Tibial nerve (tissue), 4 donors: ENCODE results near the gene GRID1. TPM values are rescaled to one million over a fixed set of nuclear protein-coding genes. Genes with fewer than 3 reads are reported as not detected.
"Not testable (repeated sequence)": the region's sequence is repeated elsewhere in the genome, so short reads cannot be mapped to it uniquely, and the experiment has no call there.

Source experiments
- DNase-seq, 2 donors: peaks; one replicate each; pipeline ENCODE4 v3.0.0-alpha.2; 2019; ENCODE audit warnings: low spot score in 2 of 2
- H3K27ac ChIP-seq, 4 donors: fragments of 200-600 bp; sonication (generic) in 3 of 4; one replicate each; pipeline ENCODE4 v1.5.1; 2017 to 2019; ENCODE audit warnings: mild to moderate bottlenecking in 1 of 4
- H3K27me3 ChIP-seq, 2 donors: fragments of 200-600 bp; sonication (generic) in 1 of 2; one replicate each; pipeline versions ENCODE4 v1.5.1 to v1.6.0; 2017 to 2019
- H3K36me3 ChIP-seq, 3 donors: fragments of 200-600 bp; sonication (generic); one replicate each; pipeline ENCODE4 v1.5.1; 2018 to 2019
- H3K4me1 ChIP-seq, 4 donors: fragments of 200-600 bp; sonication (generic) in 3 of 4; one replicate each; pipeline ENCODE4 v1.5.1; 2017 to 2019
- H3K4me3 ChIP-seq, 4 donors: fragments of 200-600 bp; sonication (generic) in 3 of 4; one replicate each; pipeline ENCODE4 v1.5.1; 2017 to 2019; ENCODE audit warnings: mild to moderate bottlenecking in 1 of 4, moderate library complexity in 1 of 4
- H3K9me3 ChIP-seq, 4 donors: fragments of 200-600 bp; sonication (generic) in 3 of 4; one replicate each; pipeline ENCODE4 v1.5.1; 2017 to 2019
- CTCF ChIP-seq, 5 experiments: fragments of 200-600 bp in 3 of 5; fragments of 450-650 bp in 2 of 5; sonication (generic) in 3 of 5; IDR thresholded peaks; one replicate each; pipeline ENCODE4 v1.5.1; 2016 to 2019; ENCODE audit warnings: antibody characterized with exemption in 5 of 5, mild to moderate bottlenecking in 3 of 5, moderate library complexity in 2 of 5
- EP300 ChIP-seq, 2 donors: sonication (generic); formaldehyde crosslinking; IDR thresholded peaks; one replicate each; pipeline ENCODE4 v1.6.1; 2017; ENCODE audit warnings: antibody characterized with exemption in 2 of 2, mild to moderate bottlenecking in 1 of 2
- POLR2A ChIP-seq, 2 donors: fragments of 450-650 bp; IDR thresholded peaks; one replicate each; pipeline ENCODE4 v1.6.1; 2017; ENCODE audit warnings: antibody characterized with exemption in 2 of 2, mild to moderate bottlenecking in 2 of 2, moderate library complexity in 2 of 2
- WGBS, 2 donors: methylation state at CpG; one replicate each; pipeline ENCODE4 v1.1.5; 2018; 5-methylcytosine and 5-hydroxymethylcytosine counted together
- total RNA-seq, 4 donors: library from RNA; depleted of rRNA; stranded (reverse); fragments of >200 nt; gene quantifications; one replicate each; pipeline ENCODE4 v1.1.0, GENCODE V29; 2016

The GRID1 gene
- total RNA-seq, 4 donors from 2014 or later, result 7.7 to 16.3 (median 10.5) TPM

GRCh38 chr10:86177537-86178155 is 188.9 kb downstream of the GRID1 start:
- WGBS, 2 donors, result 65 to 67% methylated on average over 11 of the region's 11 CpGs
- Histone ChIP-seq H3K27me3 (no peaks in the 10 kb centered on the region), H3K4me1 (peaks cover 0 to 10% (median 0%) of the 10 kb centered on the region in 4 donors), H3K36me3 (no peaks in the 10 kb centered on the region), H3K9me3 (no peaks in the 10 kb centered on the region), H3K27ac (no peak overlapping the region), H3K4me3 (no peak overlapping the region)
- TF ChIP-seq CTCF (IDR thresholded peaks at IDR 0.05), result no peak
- no peak for TF ChIP-seq EP300 (IDR thresholded peaks at IDR 0.05)
- TF ChIP-seq POLR2A (IDR thresholded peaks at IDR 0.05), result no peak
- no peak for DNase-seq

GRCh38 chr10:86176850-86177536 is 189.6 kb downstream of the GRID1 start:
- H3K27ac ChIP-seq, result no peak overlapping the region
- no peaks in the 10 kb centered on the region for H3K27me3 ChIP-seq
- no peak for TF ChIP-seq POLR2A (IDR thresholded peaks at IDR 0.05)
- TF ChIP-seq EP300 (IDR thresholded peaks at IDR 0.05), result no peak
- TF ChIP-seq CTCF (IDR thresholded peaks at IDR 0.05), result no peak
- no peak for DNase-seq
- 59 to 60% methylated on average over 10 of the region's 10 CpGs for WGBS, 2 donors
- no peaks in the 10 kb centered on the region for H3K9me3 ChIP-seq
- no peaks in the 10 kb centered on the region for H3K36me3 ChIP-seq
- H3K4me3 ChIP-seq, result no peak overlapping the region
- H3K4me1 ChIP-seq, result peaks cover 0 to 10% (median 0%) of the 10 kb centered on the region in 4 donors

- H3K4me1 ChIP-seq, H3K4me3 ChIP-seq, DNase-seq, H3K27ac ChIP-seq, H3K9me3 ChIP-seq, H3K27me3 ChIP-seq, H3K36me3 ChIP-seq: not testable (repeated sequence)
- WGBS, 2 donors, result 96 to 98% methylated on average over 10 of the region's 10 CpGs
Measured at GRCh38 chr10:86175476-86175875, 191.1 kb downstream of the GRID1 start.

- Histone ChIP-seq H3K36me3 (no peaks in the 10 kb centered on the region), H3K27me3 (no peaks in the 10 kb centered on the region), H3K9me3 (no peaks in the 10 kb centered on the region), H3K4me1 (no peaks in the 10 kb centered on the region), H3K27ac (no peak overlapping the region), H3K4me3 (no peak overlapping the region)
- 82 to 83% methylated on average over 3 of the region's 3 CpGs for WGBS, 2 donors
- TF ChIP-seq EP300 (IDR thresholded peaks at IDR 0.05), result no peak
- TF ChIP-seq POLR2A (IDR thresholded peaks at IDR 0.05), result no peak
- TF ChIP-seq CTCF (IDR thresholded peaks at IDR 0.05), result no peak
- DNase-seq, result no peak
Measured at GRCh38 chr10:86172301-86172700, 194.3 kb downstream of the GRID1 start.

DNA sequence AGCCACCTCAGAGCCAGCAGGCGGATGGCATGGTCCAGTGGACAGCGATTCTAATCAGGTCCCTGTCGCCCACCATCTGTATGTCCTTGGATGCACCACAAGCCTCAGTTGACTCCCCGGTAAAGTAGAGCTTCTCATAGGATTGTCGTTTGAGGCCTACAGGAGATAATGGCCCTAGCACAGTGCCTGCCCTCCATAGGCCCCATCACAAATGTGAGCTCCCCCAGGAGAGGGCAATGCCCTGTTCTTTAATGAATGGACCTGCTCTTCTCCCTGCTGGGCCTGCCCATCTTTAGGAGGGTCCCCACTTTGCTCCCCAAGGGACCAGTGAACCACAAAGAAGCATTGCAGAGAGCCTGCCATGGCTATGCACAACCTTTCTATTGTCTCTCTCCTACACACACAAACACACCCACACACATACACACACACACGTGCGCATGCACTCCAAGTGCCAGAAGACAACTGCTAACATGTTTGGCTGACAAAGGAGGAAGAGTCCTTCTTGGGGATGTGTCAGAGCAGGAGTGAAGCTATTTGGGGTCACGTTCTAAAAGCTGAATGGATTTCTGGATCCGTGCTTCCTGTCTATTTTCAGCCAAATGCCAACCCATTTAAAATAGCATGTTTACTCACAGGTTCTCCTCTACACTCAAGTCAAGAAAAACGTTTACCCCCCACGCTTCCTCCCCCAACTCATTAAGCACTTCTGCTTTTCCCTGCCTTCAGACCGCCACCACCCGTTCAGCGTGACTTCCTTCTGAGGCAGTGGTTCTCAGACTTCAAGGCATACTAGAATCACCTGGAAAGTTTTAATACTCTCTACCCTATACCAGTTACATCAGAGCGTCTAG is 196.1 kb downstream of the GRID1 start:
- Histone ChIP-seq H3K9me3 (no peaks in the 10 kb centered on the region), H3K36me3 (no peaks in the 10 kb centered on the region), H3K4me3 (no peak overlapping the region), H3K4me1 (no peaks in the 10 kb centered on the region), H3K27me3 (no peaks in the 10 kb centered on the region), H3K27ac (no peak overlapping the region)
- DNase-seq, result no peak
- WGBS, 2 donors, result 72 to 78% methylated on average over 13 to 15 of the region's 15 CpGs
- no peak for TF ChIP-seq CTCF (IDR thresholded peaks at IDR 0.05)
